ENCODE measurements around the gene CNOT6. TPM values are rescaled to one million over a fixed set of nuclear protein-coding genes. Genes with fewer than 3 reads are reported as not detected.
"Not testable (repeated sequence)": the region's sequence is repeated elsewhere in the genome, so short reads cannot be mapped to it uniquely, and the experiment has no call there.

CNOT6 gene
- total RNA-seq, 1 donor from 2014 or later, result 21.7 TPM

DNA sequence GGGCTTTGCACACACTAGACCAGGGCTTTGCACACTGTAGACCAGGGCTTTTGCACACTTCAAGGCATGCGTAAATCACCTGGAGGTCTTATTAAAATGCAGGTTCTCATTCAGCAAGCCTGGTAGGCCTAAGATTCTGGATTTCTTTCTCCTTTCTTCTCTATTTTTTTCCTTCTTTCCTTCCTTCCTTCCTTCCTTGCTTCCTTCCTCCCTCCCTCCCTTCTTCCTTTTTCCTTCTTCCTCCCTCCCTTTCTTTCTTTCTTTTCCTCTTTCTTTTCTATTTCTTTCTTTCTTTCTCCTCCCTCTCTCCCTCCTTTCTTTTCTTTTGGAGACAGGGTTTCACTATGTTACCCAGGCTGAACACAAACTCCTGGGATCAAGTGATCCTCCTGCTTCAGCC, 24.3 kb upstream of the CNOT6 start:
- Histone ChIP-seq H3K4me1 (no peaks in the 10 kb centered on the region), H3K27me3 (no peaks in the 10 kb centered on the region), H3K4me3 (no peak overlapping the region), H3K9me3 (no peaks in the 10 kb centered on the region), H3K36me3 (no peaks in the 10 kb centered on the region), H3K27ac (no peak overlapping the region)
- ATAC-seq (no peak), DNase-seq (no peak)
- TF ChIP-seq, protein P1, sequence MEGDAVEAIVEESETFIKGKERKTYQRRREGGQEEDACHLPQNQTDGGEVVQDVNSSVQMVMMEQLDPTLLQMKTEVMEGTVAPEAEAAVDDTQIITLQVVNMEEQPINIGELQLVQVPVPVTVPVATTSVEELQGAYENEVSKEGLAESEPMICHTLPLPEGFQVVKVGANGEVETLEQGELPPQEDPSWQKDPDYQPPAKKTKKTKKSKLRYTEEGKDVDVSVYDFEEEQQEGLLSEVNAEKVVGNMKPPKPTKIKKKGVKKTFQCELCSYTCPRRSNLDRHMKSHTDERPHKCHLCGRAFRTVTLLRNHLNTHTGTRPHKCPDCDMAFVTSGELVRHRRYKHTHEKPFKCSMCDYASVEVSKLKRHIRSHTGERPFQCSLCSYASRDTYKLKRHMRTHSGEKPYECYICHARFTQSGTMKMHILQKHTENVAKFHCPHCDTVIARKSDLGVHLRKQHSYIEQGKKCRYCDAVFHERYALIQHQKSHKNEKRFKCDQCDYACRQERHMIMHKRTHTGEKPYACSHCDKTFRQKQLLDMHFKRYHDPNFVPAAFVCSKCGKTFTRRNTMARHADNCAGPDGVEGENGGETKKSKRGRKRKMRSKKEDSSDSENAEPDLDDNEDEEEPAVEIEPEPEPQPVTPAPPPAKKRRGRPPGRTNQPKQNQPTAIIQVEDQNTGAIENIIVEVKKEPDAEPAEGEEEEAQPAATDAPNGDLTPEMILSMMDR (IDR thresholded peaks at IDR 0.05), result no peak
- intact Hi-C loops (cut with DNase I), result loop anchor here (5.0 kb wide), 1 partner anchor 178 kb away; the partner anchor contains the start of gene MAPK9

DNA sequence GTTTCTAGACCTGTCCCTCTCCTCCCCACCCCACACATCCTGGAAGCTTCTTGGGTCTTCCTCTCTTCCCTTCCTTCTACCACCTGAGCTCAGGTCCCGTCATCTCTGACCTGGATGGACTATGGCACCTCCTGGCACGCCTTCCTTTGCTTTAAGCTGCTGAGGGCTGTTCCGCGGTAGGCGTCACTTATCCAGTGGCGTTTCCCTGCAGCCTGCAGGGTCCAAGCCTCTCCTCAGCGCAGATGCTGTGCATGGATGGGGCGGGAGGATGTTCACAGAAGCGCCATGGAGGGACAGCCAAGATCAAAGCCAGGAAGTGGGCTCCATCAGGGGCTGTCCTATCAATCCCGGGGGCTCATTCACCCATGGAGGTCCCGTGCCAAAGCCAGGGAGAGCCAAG, 23.8 kb upstream of the CNOT6 start:
- DNase-seq (no peak), ATAC-seq (no peak)
- intact Hi-C loops (cut with DNase I), result loop anchor here (5.0 kb wide), 1 partner anchor 178 kb away; the partner anchor contains the start of gene MAPK9
- no peaks in the 10 kb centered on the region for H3K4me1 ChIP-seq
- no peak overlapping the region for H3K27ac ChIP-seq
- no peaks in the 10 kb centered on the region for H3K27me3 ChIP-seq
- H3K36me3 ChIP-seq, result no peaks in the 10 kb centered on the region
- TF ChIP-seq, protein P1 (IDR thresholded peaks at IDR 0.05), result no peak
- no peaks in the 10 kb centered on the region for H3K9me3 ChIP-seq
- no peak overlapping the region for H3K4me3 ChIP-seq

DNA sequence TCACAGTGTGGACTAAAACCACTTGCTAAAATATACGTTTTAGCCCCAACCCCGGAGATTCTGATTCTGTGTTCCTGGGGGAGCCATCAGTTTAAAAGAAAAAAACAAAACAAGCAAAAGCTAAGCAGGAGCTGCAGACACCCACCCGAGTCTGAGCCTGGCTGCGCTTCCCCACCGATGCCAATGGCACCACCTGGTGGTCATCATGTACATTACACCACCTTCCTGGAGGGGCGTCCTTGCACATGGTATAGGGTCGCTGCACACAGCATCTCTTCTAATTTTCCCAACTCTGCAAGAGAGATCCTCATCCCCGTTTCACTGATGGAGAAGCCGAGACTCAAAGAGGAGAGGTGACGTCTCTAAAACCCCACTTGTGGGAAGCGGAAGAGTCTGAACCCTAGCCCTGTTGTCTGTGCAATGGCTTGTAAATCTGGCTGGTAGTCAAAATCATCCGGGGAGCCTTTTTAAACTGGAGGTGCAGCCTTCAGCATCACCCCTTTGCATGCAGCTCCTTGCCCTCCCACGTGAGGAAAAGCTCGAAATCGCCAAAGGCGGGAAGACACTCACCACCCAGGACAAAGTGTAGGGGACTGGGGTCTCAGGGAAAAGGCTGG, 23.1 kb upstream of the CNOT6 start:
- Histone ChIP-seq H3K4me1 (no peaks in the 10 kb centered on the region), H3K9me3 (no peaks in the 10 kb centered on the region), H3K27me3 (no peaks in the 10 kb centered on the region), H3K4me3 (no peak overlapping the region), H3K36me3 (no peaks in the 10 kb centered on the region), H3K27ac (no peak overlapping the region)
- TF ChIP-seq, protein P1 (IDR thresholded peaks at IDR 0.05), result peak; percentile 93
- intact Hi-C loops (cut with DNase I), result loop anchor here (5.0 kb wide), 1 partner anchor 179 kb away; the partner anchor contains the start of gene MAPK9
- peak; percentile 69 for ATAC-seq
- peak; percentile 66 for DNase-seq

DNA sequence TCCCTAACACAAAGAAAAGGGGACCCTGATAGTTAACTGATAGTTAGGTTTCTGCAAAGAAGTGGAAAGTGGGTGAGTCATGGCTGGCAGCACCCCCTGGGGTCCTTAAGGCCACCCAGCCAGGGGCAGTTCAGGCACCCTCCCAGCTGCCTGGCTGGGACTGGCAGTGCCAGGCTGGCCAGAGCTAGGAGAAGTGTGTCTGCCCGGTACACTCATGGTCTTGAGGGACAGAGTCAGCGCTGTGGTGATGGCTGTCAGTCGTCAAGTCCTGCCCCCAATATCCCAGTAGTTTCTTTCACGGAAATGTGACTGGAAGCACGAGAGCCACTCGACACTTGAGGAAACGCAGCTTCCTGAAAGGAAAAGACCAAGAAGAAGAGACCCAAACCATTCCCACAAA, 22.3 kb upstream of the CNOT6 start:
- no peak for ATAC-seq
- H3K9me3 ChIP-seq, result no peaks in the 10 kb centered on the region
- no peaks in the 10 kb centered on the region for H3K36me3 ChIP-seq
- H3K27me3 ChIP-seq, result no peaks in the 10 kb centered on the region
- intact Hi-C loops (cut with DNase I), result loop anchor here (5.0 kb wide), 1 partner anchor 180 kb away; the partner anchor contains the start of gene MAPK9
- TF ChIP-seq, protein P1 (IDR thresholded peaks at IDR 0.05), result no peak
- H3K4me3 ChIP-seq, result no peak overlapping the region
- no peak overlapping the region for H3K27ac ChIP-seq
- DNase-seq, result peak; percentile 36
- H3K4me1 ChIP-seq, result no peaks in the 10 kb centered on the region

DNA sequence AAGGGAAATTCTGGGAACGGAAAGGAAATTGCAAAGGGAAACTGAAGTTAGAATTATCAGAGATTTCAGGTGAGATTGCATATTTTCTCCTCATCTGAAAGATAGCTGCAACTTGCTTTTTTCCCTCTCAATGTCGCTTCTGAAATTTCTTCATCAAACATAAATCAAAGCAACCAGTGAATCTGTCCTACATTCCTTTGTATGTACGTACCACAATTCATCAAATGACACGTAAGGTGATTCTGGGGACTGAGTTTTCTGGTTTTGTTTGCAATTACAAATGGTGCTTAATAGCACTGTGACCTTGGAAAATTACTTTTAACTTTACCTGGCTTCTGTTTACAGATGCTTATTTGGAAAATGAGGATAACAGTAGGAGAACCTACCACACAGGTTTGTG, 21.9 kb upstream of the CNOT6 start:
- Histone ChIP-seq H3K36me3 (no peaks in the 10 kb centered on the region), H3K9me3 (no peaks in the 10 kb centered on the region), H3K27me3 (no peaks in the 10 kb centered on the region), H3K4me3 (no peak overlapping the region), H3K27ac (no peak overlapping the region), H3K4me1 (no peaks in the 10 kb centered on the region)
- ATAC-seq (no peak), DNase-seq (no peak)
- TF ChIP-seq, protein P1 (IDR thresholded peaks at IDR 0.05), result no peak
- intact Hi-C loops (cut with DNase I), result loop anchor here (5.0 kb wide), 1 partner anchor 180 kb away; the partner anchor contains the start of gene MAPK9

DNA sequence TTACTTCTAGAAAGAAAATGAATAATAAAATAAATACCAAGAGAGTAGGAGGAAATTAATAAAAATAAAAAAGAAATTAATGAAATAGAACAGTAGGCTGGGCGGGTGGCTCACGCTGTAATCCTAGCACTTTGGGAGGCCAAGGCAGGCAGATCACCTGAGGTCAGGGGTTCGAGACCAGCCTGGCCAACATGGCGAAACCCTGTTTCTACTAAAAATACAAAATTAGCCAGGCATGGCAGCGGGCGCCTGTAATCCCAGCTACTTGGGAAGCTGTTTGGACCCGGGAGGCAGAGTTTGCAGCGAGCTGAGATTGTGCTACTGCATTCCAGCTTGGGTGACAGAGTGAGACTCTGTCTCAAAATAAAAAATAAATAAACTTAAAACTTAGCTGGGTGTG, 20.8 kb upstream of the CNOT6 start:
- DNase-seq, result peak; percentile 33
- not testable (repeated sequence) for H3K4me3 ChIP-seq, ATAC-seq, H3K9me3 ChIP-seq, H3K36me3 ChIP-seq, H3K27ac ChIP-seq, H3K27me3 ChIP-seq, H3K4me1 ChIP-seq
- intact Hi-C loops (cut with DNase I), result loop anchor here (5.0 kb wide), 1 partner anchor 181 kb away; the partner anchor contains the start of gene MAPK9

Data from upper lobe of right lung (tissue), 1 donor.